HG03196 (cell line): ENCODE measurements around the gene UTP4.

ENCODE experiments used
- ATAC-seq: cut with Tn5 transposase; IDR thresholded peaks from one replicate; pipeline ENCODE4 v1.9.1; 2021; ENCODE audit not compliant: unreplicated experiment

The UTP4 gene

DNA sequence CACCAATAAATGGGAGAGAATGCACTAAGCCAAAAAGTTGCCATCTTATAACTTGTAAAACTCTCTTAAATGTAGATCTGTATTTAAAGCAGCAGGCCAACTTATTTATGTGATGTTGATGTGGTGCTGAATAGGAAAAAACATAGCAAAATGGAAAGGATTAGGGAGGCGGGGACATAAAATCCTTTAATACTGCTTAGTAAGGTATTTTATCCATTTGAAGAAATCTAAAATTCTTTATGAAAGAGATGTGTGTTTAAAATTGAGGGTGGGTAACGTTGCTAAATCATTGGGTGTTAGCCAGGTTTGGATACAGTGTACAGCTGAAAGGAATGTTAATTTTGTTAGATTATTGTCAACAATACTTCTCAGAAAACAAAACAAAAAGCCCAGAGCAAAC is 68.8 kb downstream of the UTP4 start:
- no peak for ATAC-seq

DNA sequence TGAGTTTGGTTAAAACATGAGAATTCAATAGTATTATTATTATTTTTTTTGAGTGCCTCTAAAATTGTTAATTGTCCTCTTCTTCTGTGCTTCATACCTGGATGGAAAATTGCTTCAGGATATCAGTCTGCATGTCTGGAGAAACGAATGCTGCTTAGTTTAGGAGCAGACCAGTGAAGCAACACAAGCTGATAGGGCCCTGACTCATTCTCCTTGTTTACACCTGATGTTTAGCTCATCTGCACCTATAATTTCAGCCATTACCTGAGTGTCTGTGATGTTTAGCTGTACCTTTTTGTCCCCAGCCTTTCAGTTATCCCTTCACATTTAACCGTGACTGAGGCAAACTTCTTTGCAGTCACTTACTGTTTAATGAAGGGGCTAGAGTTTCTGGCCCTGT is 69.3 kb downstream of the UTP4 start:
- ATAC-seq = no peak

- no peak for ATAC-seq
Measured at GRCh38 chr16:69204172-69204571, 71.7 kb downstream of the UTP4 start.

- no peak for ATAC-seq
Measured at GRCh38 chr16:69209735-69210134, 77.3 kb downstream of the UTP4 start.

GRCh38 chr16:69217433-69217832 is 85.0 kb downstream of the UTP4 start:
- ATAC-seq = no peak
